ENCODE measurements around the gene JCHAIN. TPM values are rescaled to one million over a fixed set of nuclear protein-coding genes. Genes with fewer than 3 reads are reported as not detected.

The JCHAIN gene
- total and polyA plus RNA-seq, 2 of the 8 experiments (the other 6 are each of a cell fraction or from before 2014, with no cell fraction given) = not detected

DNA sequence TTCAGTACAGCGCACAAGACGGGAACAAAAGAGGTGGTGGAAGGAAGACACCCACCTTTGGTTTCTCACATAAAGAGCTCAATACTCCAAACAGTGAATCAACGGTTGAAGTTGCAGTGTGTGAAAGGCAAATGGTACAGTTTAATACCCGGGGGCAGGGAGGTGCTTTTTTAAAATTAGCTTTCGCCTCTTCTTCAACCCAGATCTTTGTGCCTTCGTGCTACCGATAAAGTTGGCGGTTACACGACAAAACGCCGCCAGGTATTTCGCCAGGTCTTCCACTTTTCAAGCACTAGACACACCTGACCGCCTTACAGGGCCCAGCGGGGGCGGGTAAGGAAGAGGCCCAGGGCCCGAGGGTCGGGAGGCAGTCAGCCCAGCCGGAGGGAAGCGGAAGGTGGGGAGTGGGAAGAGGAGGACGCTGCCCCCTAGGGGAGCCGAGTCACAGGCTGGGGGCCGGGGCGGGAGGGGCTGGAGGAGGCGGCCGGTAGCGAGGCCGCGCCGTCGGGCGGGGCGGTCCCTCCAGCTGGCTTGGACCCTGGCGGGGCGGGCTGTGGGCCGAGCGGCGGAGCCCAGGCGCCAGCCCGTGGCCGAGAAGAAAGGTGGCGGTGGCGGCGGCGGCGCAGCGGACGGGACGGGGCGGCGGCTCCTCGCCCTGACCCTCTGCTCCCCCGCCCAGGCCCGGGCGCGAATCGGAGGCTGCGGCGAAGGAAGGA is 38.1 kb upstream of the JCHAIN start (continued):
- peak in 1 of 2 experiments; percentile 64; a peak in 2 of 3 replicates for TF ChIP-seq POLR2A (IDR thresholded peaks at IDR 0.05; ENCODE audit: control extremely low read depth in 1 of 2, low read depth in 2 of 2, low read length in 2 of 2)
- TF ChIP-seq HDAC6 (IDR thresholded peaks at IDR 0.05; ENCODE audit: low read depth, low read length) = no peak
- TF ChIP-seq, protein P1, sequence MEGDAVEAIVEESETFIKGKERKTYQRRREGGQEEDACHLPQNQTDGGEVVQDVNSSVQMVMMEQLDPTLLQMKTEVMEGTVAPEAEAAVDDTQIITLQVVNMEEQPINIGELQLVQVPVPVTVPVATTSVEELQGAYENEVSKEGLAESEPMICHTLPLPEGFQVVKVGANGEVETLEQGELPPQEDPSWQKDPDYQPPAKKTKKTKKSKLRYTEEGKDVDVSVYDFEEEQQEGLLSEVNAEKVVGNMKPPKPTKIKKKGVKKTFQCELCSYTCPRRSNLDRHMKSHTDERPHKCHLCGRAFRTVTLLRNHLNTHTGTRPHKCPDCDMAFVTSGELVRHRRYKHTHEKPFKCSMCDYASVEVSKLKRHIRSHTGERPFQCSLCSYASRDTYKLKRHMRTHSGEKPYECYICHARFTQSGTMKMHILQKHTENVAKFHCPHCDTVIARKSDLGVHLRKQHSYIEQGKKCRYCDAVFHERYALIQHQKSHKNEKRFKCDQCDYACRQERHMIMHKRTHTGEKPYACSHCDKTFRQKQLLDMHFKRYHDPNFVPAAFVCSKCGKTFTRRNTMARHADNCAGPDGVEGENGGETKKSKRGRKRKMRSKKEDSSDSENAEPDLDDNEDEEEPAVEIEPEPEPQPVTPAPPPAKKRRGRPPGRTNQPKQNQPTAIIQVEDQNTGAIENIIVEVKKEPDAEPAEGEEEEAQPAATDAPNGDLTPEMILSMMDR (IDR thresholded peaks at IDR 0.05; ENCODE audit: control extremely low read depth in 1 of 3, insufficient read depth in 1 of 3, low read depth in 1 of 3, low read length in 3 of 3) = peak; percentile 29 to 46 (median 37)
- TF ChIP-seq HDAC2 (IDR thresholded peaks at IDR 0.05; ENCODE audit: borderline replicate concordance in 1 of 2, low read depth in 2 of 2, low read length in 2 of 2) = no peak
- TF ChIP-seq ZNF274 (IDR thresholded peaks at IDR 0.05; ENCODE audit: borderline replicate concordance, extremely low read depth, low read length) = no peak
- no peak for TF ChIP-seq FOSL1 (IDR thresholded peaks at IDR 0.05; ENCODE audit: insufficient read depth, low read depth, low read length)
- TF ChIP-seq TAF1 (IDR thresholded peaks at IDR 0.05; ENCODE audit: low read depth, low read length) = peak; percentile 50; the same call in 1 of the 2 replicates

All from H1 (cell line).